ENCODE measurements around the gene CHURC1. TPM values are rescaled to one million over a fixed set of nuclear protein-coding genes. Genes with fewer than 3 reads are reported as not detected.
A peak's percentile ranks its signal among the peaks of the same experiment; 100 is the strongest.

The CHURC1 gene
- total and polyA plus RNA-seq, 2 of the 4 experiments (the other 2 are of a cell fraction): 38.0 to 69.5 TPM

- intact Hi-C loops (cut with micrococcal nuclease): no loop called here
- dilution Hi-C loops (cut with HindIII; ENCODE audit: low sequenced_read_pairs, unreplicated experiment): no loop called here
- H3K4me3 ChIP-seq (ENCODE audit: insufficient read depth, low read depth, low read length): no peak overlapping the region
- no peaks in the 10 kb centered on the region for H3K79me1 ChIP-seq (ENCODE audit: low read depth in 1 of 2, low read length in 2 of 2)
- POLR2A ChIA-PET (ENCODE audit: unreplicated experiment): no interaction called here
- H2AK9ac ChIP-seq (replicated peaks; ENCODE audit: low read depth, low read length, poor library complexity): no peak overlapping the region
- no peaks in the 10 kb centered on the region for H4K20me1 ChIP-seq (ENCODE audit: insufficient read depth, low read length)
- H3K18ac ChIP-seq (ENCODE audit: low read depth, low read length): no peak overlapping the region
- no peak overlapping the region for H4K91ac ChIP-seq (ENCODE audit: insufficient read depth, low read depth, low read length)
- BruUV-seq (replicated peaks): no TSS peak
- no peak overlapping the region for H3K27ac ChIP-seq (ENCODE audit: insufficient read depth, low read length)
- peaks cover 9% of the 10 kb centered on the region for H3K9me3 ChIP-seq (ENCODE audit: control insufficient read depth, insufficient read depth, low read length)
- H2BK120ac ChIP-seq (ENCODE audit: low read depth, low read length): no peak overlapping the region
- in situ Hi-C loops (cut with MboI; ENCODE audit: low sequenced_read_pairs): no loop called here
- no peak overlapping the region for H4K8ac ChIP-seq (ENCODE audit: low read depth in 2 of 2, low read length in 2 of 2)
- DNase-seq (peak; percentile 1), ATAC-seq (ENCODE audit: low read depth) (no peak)
- no peak overlapping the region for H3K23ac ChIP-seq (ENCODE audit: low read depth, low read length)
- H3K56ac ChIP-seq (ENCODE audit: extremely low read depth, insufficient read depth, low read length): no peak overlapping the region
- 86% methylated on average over 1 of the region's 3 CpGs; no CpG with 5 or more reads in 1 of the 2 experiments for WGBS, 2 experiments (ENCODE audit: extremely low coverage in 2 of 2, insufficient read length in 1 of 2)
- no peaks in the 10 kb centered on the region for H3K36me3 ChIP-seq (ENCODE audit: control insufficient read depth, insufficient read depth, low read length)
- TF ChIP-seq NFE2L2 (IDR thresholded peaks at IDR 0.05; ENCODE audit: low read depth, low read length) (no peak), CTCF (conservative IDR thresholded peaks at IDR 0.05; ENCODE audit: low read depth, low read length) (no peak)
- no peak overlapping the region for H3K9ac ChIP-seq (ENCODE audit: low read depth, low read length)
- no peak overlapping the region for H2AFZ ChIP-seq (replicated peaks; ENCODE audit: low read length, poor library complexity)
- H2BK5ac ChIP-seq (ENCODE audit: low read depth, low read length, poor library complexity, severe bottlenecking): no peak overlapping the region
- H3K4me2 ChIP-seq (ENCODE audit: low read depth, low read length): no peak overlapping the region
- H2BK15ac ChIP-seq (ENCODE audit: low read depth, low read length): no peak overlapping the region
- H3K4me1 ChIP-seq (ENCODE audit: control insufficient read depth, insufficient read depth, low read length): no peaks in the 10 kb centered on the region
- CTCF ChIA-PET: no interaction called here
- peaks cover 59% of the 10 kb centered on the region for H3K27me3 ChIP-seq (ENCODE audit: control insufficient read depth, insufficient read depth, low read length)
- H2BK20ac ChIP-seq (ENCODE audit: low read depth, low read length): no peak overlapping the region
- no peak overlapping the region for H3K14ac ChIP-seq (replicated peaks; ENCODE audit: low read depth, low read length)
- H2AK5ac ChIP-seq (ENCODE audit: low read depth, low read length): no peak overlapping the region
- H3K9me1 ChIP-seq (ENCODE audit: insufficient read depth, low read length): no peaks in the 10 kb centered on the region
- no peak overlapping the region for H4K5ac ChIP-seq (ENCODE audit: low read depth, low read length)
- no peak overlapping the region for H3K4ac ChIP-seq (ENCODE audit: low read depth, low read length)
Measured at GRCh38 chr14:64873506-64874219, 40.6 kb upstream of the CHURC1 start.
